Measurements from ENCODE around the gene PPP1R1A.

Gene PPP1R1A

DNA sequence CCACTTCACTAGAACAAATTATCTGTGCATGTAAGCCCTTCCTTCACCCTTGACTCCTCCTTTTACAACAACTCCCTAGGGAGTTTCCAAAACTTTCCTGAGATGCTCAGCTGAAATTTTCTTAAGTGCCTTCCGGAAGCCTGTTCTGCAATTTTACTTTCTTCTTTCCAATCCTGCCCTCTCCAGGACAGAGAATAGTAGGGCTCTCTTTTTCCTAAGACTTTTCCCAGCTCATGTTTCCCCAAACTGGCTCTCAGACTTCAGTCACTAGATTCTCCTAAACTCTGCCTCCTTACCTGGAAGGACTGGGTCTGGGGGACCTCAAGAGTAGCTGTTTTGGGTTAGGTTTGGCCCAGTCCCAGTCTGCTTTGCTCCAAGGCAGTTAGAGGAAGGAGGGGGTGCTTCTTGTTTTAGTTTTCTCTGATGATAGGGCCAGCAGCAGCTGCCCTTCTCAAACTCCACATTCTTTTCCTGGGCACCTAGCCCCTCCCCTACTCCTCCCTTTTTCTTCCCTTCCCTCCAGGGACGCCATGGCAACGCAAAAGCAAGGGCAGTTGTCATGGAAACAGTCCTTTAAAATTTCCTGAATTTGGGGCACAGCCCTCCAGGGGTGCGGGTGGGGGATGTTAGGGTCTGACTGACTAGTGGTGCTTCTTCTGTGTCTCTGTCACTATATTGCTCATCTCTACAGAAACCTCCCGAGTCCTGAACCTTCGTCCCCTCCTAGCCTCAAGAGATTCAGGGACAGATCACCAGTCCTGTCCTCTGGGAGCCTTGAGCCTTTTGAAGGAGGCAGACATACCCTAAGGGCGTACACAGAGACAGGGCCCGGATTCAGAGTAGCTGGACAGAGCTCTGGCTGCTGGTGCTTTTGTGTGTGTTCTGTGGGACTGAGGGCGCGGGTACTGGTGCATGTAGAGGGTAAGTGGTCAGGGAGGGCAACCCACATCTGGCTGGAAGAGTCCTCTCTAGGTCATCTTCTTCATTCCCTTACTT, 17.0 kb downstream of the PPP1R1A start:
- DNase-seq (ENCODE audit: low read depth) = no peak

DNA sequence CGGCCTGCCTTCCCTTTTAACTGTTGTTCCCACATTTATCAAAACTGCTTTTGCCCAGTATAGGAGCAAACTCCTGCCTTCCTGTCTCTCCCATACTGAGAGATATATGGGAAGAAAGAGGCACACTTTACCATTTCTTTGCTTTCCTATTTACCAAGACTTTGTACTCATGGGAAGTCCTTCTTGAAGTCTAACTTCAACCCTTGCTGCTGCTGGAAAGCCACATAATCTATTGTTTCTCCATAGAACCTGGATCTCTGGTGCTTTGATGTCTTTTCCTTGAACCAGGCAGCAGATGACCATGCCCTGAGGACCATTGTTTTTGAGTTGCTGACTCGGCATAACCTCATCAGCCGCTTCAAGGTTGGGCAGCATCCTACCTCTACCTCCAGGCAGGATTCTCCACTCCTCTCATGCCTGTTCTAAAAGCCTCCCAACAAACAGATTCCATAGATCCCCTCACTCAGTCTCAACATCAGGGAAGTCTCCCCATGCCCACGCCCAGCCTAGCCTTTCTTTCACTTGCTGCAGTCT, 18.4 kb downstream of the PPP1R1A start:
- DNase-seq (ENCODE audit: low read depth) = no peak

DNA sequence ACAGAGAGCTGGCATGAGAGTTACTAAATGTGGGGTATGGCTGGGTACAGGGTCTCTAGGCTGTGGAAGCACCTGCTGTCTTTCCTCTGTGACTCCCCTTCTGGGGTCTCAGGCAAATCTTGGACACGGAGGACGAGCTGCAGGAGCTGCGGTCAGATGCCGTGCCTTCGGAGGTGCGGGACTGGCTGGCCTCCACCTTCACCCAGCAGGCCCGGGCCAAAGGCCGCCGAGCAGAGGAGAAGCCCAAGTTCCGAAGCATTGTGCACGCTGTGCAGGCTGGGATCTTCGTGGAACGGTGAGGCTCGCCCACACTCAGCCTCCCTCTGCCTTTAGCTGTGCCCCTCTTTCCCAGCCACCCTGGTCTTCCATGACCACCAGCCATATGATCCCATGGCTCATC, 19.4 kb downstream of the PPP1R1A start:
- DNase-seq (ENCODE audit: low read depth) = no peak

DNA sequence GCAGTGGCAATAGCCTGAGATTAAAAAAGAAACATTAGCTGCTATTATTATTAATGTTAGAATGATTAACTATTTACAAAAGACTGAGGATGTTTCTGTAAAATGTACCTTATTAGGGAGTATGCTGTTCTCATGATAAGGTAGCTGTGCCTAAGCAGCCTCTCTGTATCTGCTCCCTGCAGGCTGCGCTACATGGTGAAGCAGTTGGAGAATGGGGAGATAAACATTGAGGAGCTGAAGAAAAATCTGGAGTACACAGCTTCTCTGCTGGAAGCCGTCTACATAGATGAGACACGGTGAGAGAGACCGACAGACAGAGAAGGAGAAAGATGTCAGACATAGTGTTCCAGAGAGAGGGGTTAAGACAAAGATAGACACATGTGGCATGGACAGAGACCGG, 21.7 kb downstream of the PPP1R1A start:
- DNase-seq (ENCODE audit: low read depth) = no peak

DNA sequence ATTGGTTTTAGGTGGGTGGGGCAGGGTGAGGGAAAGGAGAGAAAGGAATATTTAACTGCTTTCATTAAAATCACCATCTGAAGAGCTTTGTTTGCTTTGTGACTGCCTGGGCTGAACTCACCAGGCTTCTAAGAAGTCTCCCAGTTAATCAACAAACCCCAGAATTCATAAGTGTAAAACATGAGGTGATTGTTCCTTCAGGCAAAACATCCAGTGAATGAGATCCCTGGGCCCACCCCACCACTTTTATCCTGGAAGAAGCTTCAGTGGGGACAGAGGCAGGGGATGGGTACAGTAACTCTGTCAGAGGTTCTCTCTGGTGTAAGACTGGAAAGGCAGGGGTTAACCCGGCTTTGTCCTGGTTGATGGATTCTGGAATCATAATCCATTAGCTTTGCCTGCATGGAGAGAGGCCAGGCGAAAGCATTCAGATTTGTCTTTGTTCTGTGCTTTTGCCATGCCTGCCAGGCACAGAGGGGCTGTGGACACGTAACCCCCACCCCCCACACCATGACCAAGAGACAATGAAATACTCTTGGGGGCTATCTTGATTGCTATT, 22.4 kb downstream of the PPP1R1A start:
- DNase-seq (ENCODE audit: low read depth) = no peak

DNA sequence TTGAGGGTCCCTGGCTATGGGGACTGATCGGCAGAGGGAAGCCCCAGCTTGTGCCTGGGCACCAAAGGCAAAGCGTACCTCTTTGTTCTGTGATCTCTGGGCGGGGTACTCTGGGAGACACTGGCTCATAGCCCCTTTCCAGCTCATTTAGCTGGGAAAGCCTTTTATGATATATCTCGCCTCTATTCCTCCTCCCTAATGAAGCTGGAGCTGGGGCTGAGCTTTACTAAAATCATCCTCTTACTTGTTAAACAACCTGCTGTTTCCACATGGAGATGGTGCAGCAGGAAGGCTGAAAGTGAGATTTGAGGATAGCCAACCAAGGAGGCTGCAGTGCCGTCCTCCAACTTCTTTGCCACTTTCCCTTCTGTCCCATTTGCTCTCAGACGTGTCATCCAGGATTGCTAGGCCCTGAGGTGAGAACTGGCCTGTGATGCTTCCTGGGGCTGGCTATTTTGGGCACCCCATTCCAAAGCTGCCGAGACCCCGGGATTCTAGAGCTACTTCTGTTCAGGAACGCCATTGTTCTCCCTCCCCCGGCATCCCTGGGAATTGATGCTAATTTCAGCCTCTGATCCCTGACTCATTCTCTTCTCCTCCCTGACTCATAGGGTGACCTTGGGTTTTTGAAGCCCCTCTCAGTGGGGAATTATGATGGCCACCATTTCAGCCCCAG, 23.0 kb downstream of the PPP1R1A start:
- DNase-seq (ENCODE audit: low read depth) = no peak

DNA sequence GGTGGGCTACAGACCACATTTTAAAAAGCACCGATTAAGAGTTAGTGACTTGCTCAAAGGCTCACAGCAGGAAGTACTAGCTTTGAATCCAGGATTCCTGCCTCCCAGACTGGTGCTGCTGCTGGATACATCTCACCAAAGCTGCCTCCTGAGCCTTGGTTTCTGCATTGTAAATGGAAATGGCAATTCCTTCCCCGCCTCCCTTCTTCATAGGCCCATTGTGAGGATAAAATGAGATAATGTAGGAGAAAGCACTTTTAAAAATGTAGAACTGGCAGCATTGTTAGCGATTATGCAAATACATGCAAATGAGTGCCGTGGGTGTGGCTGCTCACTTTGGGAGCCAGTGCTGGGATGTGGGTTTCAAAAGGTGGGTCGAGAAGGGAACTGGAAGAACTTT, 23.7 kb downstream of the PPP1R1A start:
- DNase-seq (ENCODE audit: low read depth) = no peak

DNA sequence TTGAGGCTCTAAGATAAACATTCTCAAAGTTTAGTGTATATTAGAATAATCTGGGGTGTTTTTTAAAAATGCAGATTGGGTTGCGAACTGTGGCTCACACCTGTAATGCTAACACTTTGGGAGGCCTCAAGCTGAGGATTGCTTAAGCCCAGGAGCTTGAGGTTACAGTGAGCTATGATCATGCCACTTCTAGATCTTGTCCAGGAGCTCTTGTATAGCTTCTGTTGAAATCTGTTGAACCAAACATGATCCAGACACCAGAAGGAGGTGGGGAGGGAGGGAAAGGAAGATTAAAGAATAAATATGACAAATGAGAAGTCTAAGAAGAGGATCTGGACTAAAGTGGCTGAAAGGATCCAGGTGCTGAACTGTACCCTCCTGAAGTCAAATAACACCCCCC, 24.7 kb downstream of the PPP1R1A start:
- no peak for DNase-seq (ENCODE audit: low read depth)

DNA sequence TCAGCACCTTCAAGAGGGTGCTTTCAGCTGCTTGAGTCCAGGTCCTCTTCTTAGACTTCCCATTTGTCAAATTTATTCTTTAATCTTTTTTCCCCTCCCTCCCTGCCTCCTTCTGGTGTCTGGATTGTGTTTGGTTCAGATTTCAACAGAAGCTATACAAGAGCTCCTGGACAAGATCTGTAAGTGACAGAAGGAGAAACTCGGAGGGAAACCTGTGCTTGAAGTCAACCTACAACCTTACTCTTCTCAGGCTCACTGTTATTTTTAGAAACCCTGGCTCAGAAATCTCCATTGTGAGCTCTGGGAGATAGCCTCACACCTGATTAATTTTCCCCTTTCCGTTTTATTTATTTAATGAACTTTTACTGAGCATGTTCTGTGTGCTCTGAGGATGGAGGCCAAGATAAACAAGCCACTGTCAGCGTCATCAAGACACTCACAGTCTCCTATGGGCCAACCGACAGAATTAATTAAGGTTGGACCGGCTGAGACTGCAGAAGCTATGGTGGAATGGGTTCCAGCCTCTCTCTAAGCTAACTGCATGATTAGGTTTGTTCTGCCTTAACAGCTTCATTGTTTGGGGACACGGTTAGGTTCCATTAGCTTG, 25.6 kb downstream of the PPP1R1A start:
- no peak for DNase-seq (ENCODE audit: low read depth)

DNA sequence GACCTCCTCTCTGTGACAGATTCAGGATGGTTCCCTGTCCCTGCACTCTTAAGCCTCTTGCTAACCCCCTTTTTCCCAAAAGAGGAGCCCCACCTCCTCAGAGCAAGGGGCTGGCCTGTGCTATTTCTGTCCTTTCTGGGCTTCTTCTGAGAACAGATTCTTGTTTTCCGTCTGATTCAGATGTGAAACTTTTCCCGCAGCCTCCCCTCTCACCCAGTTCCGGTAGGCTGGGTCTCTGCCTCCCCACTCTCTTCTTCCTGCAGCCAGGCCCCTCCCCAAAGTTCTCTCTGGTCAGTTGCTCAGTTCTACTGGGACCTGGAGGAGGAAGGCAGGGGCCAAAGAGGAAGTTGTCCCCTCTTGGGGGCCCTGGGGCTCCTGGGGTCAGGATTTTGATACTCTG, 27.3 kb downstream of the PPP1R1A start:
- DNase-seq (ENCODE audit: low read depth) = no peak

DNA sequence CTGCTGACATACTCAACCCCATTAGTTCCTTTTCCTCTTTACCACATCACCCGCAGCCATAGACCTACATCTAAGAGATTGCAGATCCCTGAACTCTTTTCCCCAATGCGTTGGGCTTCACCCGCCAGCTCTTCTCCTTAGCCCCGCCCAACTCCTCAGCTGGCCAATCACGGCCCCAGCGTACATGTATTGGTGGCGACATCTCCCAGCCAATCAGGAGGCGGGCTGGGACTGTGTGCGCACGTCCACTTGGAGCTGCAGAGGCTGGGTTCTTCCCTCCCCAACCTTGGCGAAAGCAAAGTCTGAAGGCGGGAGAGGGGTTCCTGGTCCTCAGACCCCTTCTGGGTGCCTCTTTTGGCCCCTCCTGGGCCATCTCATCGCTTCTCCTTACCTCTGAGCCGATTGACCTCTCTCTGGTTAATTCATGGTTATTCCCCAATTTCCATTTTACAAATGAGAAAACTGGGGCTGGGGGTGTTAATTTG, 28.0 kb downstream of the PPP1R1A start:
- peak; percentile 79 for DNase-seq (ENCODE audit: low read depth)

DNA sequence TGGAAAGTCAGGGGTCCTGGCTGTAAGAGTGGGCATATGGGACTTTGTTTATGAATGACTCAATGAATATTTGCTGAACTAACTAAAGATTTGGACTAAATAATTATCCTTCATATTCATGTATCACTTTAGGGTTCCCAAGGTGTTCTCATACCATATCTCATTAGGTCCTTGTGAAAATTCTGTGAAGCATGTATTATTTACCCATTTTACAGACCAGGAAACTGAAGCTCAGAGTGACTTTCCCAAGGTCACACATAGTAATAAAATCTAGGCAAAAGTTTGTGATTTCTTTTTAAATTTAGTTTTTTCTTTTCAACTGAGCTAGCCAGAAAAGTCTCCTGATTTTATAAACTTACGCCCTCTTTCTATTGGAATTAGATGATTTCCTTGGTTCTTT, 29.7 kb downstream of the PPP1R1A start:
- no peak for DNase-seq (ENCODE audit: low read depth)

DNA sequence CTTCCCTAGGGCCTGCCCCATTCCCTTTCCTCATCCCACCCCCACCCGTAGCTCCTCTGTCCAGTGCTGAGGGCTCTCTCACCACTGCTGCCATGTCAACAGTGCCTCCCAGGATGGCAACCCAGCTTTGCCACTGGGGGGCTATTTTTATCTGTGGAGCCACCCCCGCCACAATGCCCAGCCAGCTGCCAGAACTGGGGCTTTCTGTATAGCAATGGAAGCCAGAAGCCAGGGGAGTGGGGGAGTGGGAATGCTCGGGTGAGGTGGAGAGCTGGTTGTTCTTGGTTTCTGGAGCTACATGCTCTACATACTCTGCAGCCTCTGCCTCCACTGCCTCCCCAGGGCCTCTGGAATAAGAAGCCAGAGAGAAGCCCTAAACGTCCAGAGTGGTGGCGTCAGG, 30.1 kb downstream of the PPP1R1A start:
- no peak for DNase-seq (ENCODE audit: low read depth)

DNA sequence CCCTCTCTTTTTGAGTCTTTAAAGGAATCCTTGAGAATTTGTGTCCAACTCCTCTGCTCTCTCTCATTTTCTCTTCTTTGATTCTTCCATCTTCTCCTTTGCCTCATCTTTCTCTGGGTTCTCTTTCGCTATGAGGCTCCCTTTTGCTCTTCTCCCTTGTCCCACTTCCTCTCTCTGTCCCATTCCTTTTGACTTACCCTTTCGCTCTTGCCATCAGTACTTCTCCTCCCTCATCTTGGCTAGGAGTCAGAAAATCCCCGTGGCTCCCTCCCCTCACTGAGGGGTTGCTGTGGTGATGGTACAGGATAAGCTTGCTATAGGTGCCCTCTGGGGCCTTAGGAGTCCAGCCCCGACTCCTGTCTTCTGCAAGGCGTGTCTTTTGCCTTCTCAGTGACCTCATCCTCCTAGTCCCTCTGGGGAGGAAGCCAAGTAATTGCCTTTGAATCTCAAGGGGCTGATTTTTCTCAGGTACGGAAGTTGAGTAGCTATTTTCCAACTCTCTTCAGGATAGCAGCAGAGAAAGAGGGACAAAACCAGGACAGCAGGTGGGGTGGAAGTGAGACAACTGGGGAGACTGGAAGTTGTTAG, 32.7 kb downstream of the PPP1R1A start:
- no peak for DNase-seq (ENCODE audit: low read depth)

DNA sequence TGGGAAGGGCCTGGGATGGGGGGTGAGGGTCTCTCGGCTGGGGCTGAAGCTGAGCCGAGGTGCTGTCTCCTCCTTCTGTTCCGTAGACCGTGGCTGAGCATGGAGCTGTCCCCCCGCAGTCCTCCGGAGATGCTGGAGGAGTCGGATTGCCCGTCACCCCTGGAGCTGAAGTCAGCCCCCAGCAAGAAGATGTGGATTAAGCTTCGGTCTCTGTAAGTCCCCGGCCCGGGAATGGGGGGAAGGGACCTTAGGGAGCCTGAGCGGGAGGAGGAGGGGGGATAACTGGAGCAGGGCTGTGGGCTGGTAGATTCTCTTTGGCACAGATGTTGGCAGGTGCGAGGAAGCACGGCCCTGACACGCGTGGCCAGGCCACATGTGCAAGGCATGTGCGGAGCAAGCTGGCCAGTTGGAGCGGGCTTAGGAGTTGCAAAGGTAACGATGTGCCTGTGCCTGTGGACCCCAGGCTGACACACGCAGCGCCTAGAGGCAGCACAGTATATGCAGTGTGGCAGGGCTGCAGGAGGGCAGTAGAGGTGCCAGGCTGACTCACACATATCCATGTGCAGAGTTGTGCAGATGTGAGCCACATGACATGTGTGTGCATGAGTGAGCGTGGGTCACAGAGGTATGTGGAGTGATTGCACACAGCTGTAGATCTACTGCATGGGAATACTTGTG, 38.5 kb downstream of the PPP1R1A start:
- DNase-seq (ENCODE audit: low read depth) = peak; percentile 11

DNA sequence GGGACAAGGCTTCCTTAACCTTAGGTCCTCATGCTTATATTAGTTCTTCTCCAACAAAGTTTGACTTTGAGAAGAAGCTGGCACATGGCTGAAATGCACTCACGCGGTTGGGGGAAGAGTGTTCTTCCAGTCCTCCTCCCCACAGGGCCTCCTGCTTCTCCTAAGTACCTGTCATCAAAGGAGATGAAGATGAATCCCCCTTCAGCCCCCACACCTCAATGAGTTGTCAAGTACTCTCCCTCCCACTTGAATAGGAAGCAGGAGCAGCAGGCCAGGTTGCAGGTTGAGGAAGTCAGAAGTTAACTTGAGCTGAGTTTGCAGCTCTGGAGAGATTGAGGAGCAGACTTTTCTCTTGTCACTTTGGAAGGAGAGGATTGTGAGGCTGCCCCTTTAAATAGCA, 41.9 kb downstream of the PPP1R1A start:
- DNase-seq (ENCODE audit: low read depth) = no peak

DNA sequence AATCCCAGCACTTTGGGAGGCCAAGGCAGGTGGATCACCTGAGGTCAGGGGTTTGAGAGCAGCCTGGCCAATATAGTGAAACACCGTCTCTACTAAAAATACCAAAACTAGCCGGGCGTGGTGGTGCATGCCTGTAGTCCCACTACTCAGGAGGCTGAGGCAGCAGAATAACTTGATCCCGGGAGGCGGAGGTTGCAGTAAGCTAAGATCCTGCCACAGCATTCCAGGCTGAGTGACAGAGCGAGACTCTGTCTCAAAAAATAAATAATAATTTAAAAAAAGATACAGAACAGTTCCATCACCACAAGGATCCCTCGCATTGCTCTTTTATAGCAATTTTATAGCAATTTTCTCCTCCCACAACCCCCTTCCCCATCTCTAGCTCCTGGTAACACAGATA, 43.7 kb downstream of the PPP1R1A start:
- no peak for DNase-seq (ENCODE audit: low read depth)

DNA sequence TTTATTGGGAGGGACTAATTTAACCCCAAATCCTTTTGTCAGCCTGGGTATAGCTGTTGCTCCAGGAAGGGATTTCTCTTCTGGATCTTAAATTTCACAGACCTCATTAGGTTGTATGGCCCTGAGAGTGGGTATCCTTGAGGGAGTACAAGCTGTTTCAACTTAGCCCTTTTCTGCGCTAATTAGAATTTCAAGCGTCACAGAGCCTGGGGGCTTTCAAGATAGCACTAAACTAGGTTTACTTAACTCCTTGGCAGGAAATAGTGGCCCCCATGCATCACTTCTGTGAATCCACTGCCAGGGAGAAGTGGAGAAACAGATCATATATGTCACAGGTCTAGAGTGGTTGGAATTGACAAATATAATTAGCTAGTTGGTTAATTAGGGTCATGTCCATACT, 44.9 kb downstream of the PPP1R1A start:
- no peak for DNase-seq (ENCODE audit: low read depth)

DNA sequence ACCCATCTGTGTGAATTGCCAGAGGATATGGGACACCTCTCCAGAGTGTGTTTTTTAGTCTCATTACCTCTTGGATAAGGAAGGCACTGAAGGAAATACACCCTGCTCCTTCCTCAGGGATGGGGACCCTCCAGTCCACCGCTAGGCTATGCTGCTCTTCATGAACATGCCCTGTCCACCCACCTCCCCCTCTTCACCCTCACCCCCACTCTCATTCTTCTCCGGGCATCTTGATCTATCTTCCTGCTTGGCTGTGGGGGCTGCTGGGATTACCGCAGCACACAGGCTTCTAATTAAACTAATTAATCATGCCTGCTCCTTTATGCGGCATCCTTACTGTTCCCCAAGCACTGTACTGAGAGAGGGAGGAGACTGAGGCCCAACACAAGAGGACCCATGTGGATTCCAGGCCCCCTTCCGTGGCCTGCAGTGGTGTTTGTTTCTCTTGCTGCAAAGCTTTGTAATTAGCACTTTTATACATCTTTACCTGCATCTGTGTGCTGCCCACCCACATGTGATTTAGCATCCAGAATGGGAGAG, 46.6 kb downstream of the PPP1R1A start:
- no peak for DNase-seq (ENCODE audit: low read depth)

DNA sequence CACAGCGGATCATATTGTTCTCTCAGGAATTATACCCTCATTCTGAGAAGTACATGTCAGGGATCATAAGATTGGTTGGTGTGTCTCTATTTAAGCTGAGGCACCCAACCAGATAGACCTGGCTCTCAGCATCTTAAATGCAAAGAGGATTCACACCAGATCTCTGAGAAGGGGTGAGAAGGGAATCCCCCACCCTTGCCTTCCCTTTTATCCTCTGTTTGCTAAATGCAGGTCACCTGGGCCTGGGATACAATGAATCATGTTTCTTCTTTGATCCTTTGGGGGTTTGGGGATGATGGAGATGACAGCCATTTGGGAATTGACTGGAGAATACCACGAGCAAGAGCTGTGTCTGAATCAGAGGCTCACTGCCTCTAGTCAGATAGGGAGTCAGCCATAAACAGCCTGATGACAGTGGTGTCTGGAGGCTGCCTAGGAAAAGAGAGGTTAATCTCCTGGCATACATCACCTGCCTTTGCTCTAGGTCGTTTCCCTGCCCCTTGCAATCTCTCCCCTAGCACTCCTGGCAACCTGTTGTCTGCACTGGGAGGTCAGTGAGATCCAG, 50.2 kb downstream of the PPP1R1A start:
- DNase-seq (ENCODE audit: low read depth) = no peak

DNA sequence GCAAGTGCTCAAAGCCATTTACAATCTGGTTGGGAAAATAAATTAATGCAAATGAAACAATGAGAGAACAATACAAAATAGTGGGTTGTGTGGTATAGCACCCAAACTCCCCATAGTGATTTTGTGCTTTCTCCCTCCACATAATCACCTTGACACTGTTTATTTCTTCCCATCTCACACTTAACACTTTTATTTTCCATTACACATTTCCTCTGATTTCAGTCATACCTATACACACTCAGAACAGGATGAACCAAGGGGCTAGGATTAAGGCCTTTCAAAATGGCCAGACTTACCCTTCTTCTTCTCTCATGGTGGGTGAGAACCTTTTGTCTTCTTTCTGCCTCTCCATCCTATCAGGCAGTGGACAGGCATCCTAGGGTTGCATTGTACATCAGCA, 53.0 kb downstream of the PPP1R1A start:
- no peak for DNase-seq (ENCODE audit: low read depth)
